Endothelial cell of umbilical vein (primary cell): Measurements from ENCODE around the gene TBC1D21. TPM values are rescaled to one million over a fixed set of nuclear protein-coding genes. Genes with fewer than 3 reads are reported as not detected.

Experiments used
- BruUV-seq: library from RNA; stranded (reverse); fragments of 400-500 nt; replicated peaks from 2 replicates; lab custom pipeline; 2021; lab: Mats Ljungman, UMichigan
- CTCF ChIA-PET: fragments of 300-600, 350-600 bp; sonication (Branson Sonifier 250); formaldehyde crosslinking; loops from one replicate; lab custom pipeline; 2021; ENCODE audit warnings: antibody characterized with exemption, inconsistent platforms; lab: Charles Lee
- POLR2A ChIA-PET: fragments of 300-600, 350-600 bp; sonication (Branson Sonifier 250); formaldehyde crosslinking; loops from one replicate; lab custom pipeline; 2021; ENCODE audit warnings: antibody characterized with exemption, inconsistent platforms; lab: Charles Lee
- DNase-seq: peaks from one replicate; pipeline ENCODE4 v3.0.0-alpha.2; 2011; ENCODE audit warnings: low read depth, low spot score
- FAIRE-seq: peaks from 2 replicates; lab custom pipeline; 2011; peaks lifted over from hg19 to GRCh38; lab: Jason Lieb, UNC
- H2AFZ ChIP-seq: 2 replicates; pipeline ENCODE4 v1.6.0; 2012; ENCODE audit warnings: low read depth, low read length, control low read depth, inconsistent platforms
- H3K27ac ChIP-seq: 2 replicates; pipeline ENCODE4 v1.5.1; 2011; ENCODE audit warnings: low read depth, mild to moderate bottlenecking, control low read depth, low read length, moderate library complexity; ENCODE audit not compliant: insufficient read depth
- H3K27me3 ChIP-seq, 2 experiments: 2 replicates each; pipeline versions ENCODE4 v1.6.0 to v1.6.1; 2011; ENCODE audit warnings: low read length in 2 of 2, mixed read lengths in 1 of 2; ENCODE audit not compliant: control insufficient read depth in 2 of 2, insufficient read depth in 2 of 2
- H3K36me3 ChIP-seq, 2 experiments: 2 replicates in 1 of 2; 3 replicates in 1 of 2; pipeline ENCODE4 v1.5.1; 2011; ENCODE audit warnings: low read length in 2 of 2, mild to moderate bottlenecking in 1 of 2, moderate library complexity in 1 of 2; ENCODE audit not compliant: control insufficient read depth in 2 of 2, insufficient read depth in 2 of 2; ENCODE audit errors: extremely low read depth in 1 of 2
- H3K4me1 ChIP-seq: 3 replicates; pipeline ENCODE4 v1.5.1; 2011; ENCODE audit warnings: mild to moderate bottlenecking, low read length; ENCODE audit not compliant: control insufficient read depth, insufficient read depth; ENCODE audit errors: extremely low read depth
- H3K4me2 ChIP-seq: 2 replicates; pipeline ENCODE4 v1.6.1; 2011; ENCODE audit warnings: low read length, control low read depth, mixed read lengths; ENCODE audit not compliant: insufficient read depth
- H3K4me3 ChIP-seq, 3 experiments: fragments of 200-600 bp in 1 of 3; sonication (generic), shearing (Covaris generic) in 1 of 3; replicated peaks in 1 of 3; 2 replicates each; pipeline ENCODE4 v1.5.1; 2011 to 2016; ENCODE audit warnings: control low read depth in 3 of 3, low read length in 3 of 3, mild to moderate bottlenecking in 2 of 3, inconsistent platforms in 1 of 3, low read depth in 1 of 3, moderate library complexity in 1 of 3; ENCODE audit not compliant: insufficient read depth in 1 of 3
- H3K79me2 ChIP-seq: 2 replicates; pipeline ENCODE4 v1.6.0; 2012; ENCODE audit warnings: low read length, inconsistent platforms; ENCODE audit not compliant: control insufficient read depth, insufficient read depth
- H3K9ac ChIP-seq: replicated peaks from 2 replicates; pipeline ENCODE3; 2011; ENCODE audit warnings: low read length, control low read depth; ENCODE audit not compliant: insufficient read depth; ENCODE audit errors: extremely low read depth
- H3K9me1 ChIP-seq: replicated peaks from 3 replicates; pipeline ENCODE4 v1.6.0; 2011; ENCODE audit warnings: mild to moderate bottlenecking, low read length; ENCODE audit not compliant: control insufficient read depth, insufficient read depth; ENCODE audit errors: extremely low read depth
- H3K9me3 ChIP-seq: replicated peaks from 2 replicates; pipeline ENCODE4 v1.5.1; 2012; ENCODE audit warnings: low read length, inconsistent platforms; ENCODE audit not compliant: control insufficient read depth, insufficient read depth
- H4K20me1 ChIP-seq: replicated peaks from 2 replicates; pipeline ENCODE3; 2011; ENCODE audit warnings: mild to moderate bottlenecking, low read length; ENCODE audit not compliant: control insufficient read depth, insufficient read depth; ENCODE audit errors: extremely low read depth
- CTCF ChIP-seq, 2 donors: IDR thresholded peaks; 1 replicate in 1 of 2; 2 replicates in 1 of 2; pipeline ENCODE4 v1.5.1; 2011; ENCODE audit warnings: low read length in 2 of 2, mild to moderate bottlenecking in 2 of 2, moderate library complexity in 2 of 2, control low read depth in 1 of 2, inconsistent platforms in 1 of 2, low read depth in 1 of 2; ENCODE audit not compliant: insufficient read depth in 1 of 2; ENCODE audit errors: extremely low read depth in 1 of 2
- EZH2 ChIP-seq: IDR thresholded peaks from 2 replicates; pipeline ENCODE4 v1.6.1; 2012; ENCODE audit warnings: borderline replicate concordance, low read depth, mild to moderate bottlenecking, moderate library complexity, low read length, inconsistent platforms; ENCODE audit not compliant: severe bottlenecking
- FOS ChIP-seq: IDR thresholded peaks from 2 replicates; pipeline ENCODE4 v1.6.1; 2011; ENCODE audit warnings: mild to moderate bottlenecking, low read length, moderate library complexity, borderline replicate concordance; ENCODE audit not compliant: insufficient read depth
- GATA2 ChIP-seq: IDR thresholded peaks from 2 replicates; pipeline ENCODE4 v1.7.0; 2011; ENCODE audit warnings: low read depth, mild to moderate bottlenecking, moderate library complexity, mixed read lengths, low read length; ENCODE audit not compliant: insufficient read length, insufficient read depth
- JUN ChIP-seq: IDR thresholded peaks from 2 replicates; pipeline ENCODE4 v1.6.1; 2011; ENCODE audit warnings: borderline replicate concordance, low read depth; ENCODE audit not compliant: insufficient read length, insufficient read depth
- MYC ChIP-seq: IDR thresholded peaks from one replicate; pipeline ENCODE4 v1.6.1; 2011; ENCODE audit warnings: mild to moderate bottlenecking, low read depth, low read length
- POLR2A ChIP-seq: IDR thresholded peaks from 2 replicates; pipeline ENCODE4 v1.6.1; 2012; ENCODE audit warnings: low read depth, mild to moderate bottlenecking, control low read depth, low read length
- dilution Hi-C: fragments of 300-500 bp; cut with MboI; formaldehyde crosslinking; loops from one replicate; pipeline ENCODE4 v1.15.0; 2019; ENCODE audit warnings: low sequenced_read_pairs; ENCODE audit not compliant: extremely low pct_ligation_motif_present
- intact Hi-C: fragments of 100-400 bp; cut with micrococcal nuclease; formaldehyde crosslinking; loops from one replicate; pipeline ENCODE4 v1.10.0; 2022
- polyA plus RNA-seq, 4 experiments: library from polyadenylated mRNA; depleted of rRNA in 3 of 4; stranded (reverse) in 3 of 4; unstranded in 1 of 4; fragments of >200 nt; gene quantifications; 2 replicates each; pipeline versions ENCODE4 v1.2.1 to v1.2.3, GENCODE V29; 2011 to 2012; ENCODE audit warnings: missing spikeins in 1 of 4
- total RNA-seq: library from RNA; stranded (reverse); gene quantifications from 2 replicates; pipeline ENCODE4 v1.2.3, GENCODE V29; 2021
- TF ChIP-seq, protein P1 (sequence below): IDR thresholded peaks from 2 replicates; pipeline ENCODE4 v1.6.1; 2011; ENCODE audit not compliant: insufficient read depth, insufficient read length

Gene TBC1D21
- total and polyA plus RNA-seq, 2 donors (not counting 3 experiments of a cell fraction or from before 2014, with no cell fraction given): not detected

DNA sequence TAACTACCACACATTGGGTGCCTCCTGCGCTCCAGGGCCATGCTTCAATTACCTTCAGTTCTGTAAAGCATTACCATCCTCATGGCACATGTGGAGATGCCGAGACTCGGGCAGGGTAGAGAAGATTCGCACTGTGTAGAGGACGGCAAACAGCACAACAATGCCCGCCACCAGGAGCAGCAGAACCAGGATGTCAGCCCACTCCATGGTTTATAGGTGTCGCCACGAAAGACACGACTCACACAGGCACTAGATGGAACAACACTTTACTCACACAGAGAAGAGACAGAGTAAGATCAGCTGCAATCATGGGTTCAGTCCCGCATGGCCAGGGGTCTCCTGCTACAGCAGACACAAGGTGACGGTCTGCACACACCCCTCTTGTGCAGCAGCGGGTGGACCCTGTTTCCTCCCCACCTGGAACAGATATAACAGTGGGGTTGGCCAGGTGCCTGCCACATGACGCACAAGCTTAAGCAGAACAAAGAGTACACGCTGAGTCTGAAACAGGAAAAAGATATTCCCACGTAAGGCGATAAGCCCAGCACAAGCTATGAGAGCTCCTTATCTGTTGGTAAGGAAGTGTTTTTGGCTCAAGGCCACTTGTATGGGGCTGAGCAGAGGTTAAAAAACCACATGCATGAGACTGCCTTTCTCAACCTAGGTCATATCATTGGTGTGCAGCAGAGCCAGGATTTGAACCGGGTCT, 2.5 kb upstream of the TBC1D21 start:
- ChIA-PET CTCF (interaction anchor here (0.7 to 5.5 kb wide), 6 partner anchors 10 to 140 kb away, joined by 3 to 239 read pairs (median 4); no protein-coding TSS in a partner anchor), POLR2A (no interaction called here)
- no peak overlapping the region for H3K27ac ChIP-seq
- no peak overlapping the region for H3K4me2 ChIP-seq
- no peaks in the 10 kb centered on the region for H3K79me2 ChIP-seq
- H3K9me1 ChIP-seq: no peaks in the 10 kb centered on the region
- peaks cover 7 to 14% of the 10 kb centered on the region in 2 experiments for H3K27me3 ChIP-seq
- BruUV-seq: no TSS peak
- H3K9ac ChIP-seq: no peak overlapping the region
- H3K4me3 ChIP-seq: no peak overlapping the region
- H3K36me3 ChIP-seq: no peaks in the 10 kb centered on the region
- peak; percentile 68 for DNase-seq
- no peaks in the 10 kb centered on the region for H4K20me1 ChIP-seq
- dilution Hi-C loops (no loop called here), intact Hi-C loops (no loop called here)
- FAIRE-seq: peak; percentile 42
- TF ChIP-seq FOS (peak; percentile 28), GATA2 (peak; percentile 81), EZH2 (no peak)
- peaks cover 8% of the 10 kb centered on the region for H3K4me1 ChIP-seq
- no peak overlapping the region for H2AFZ ChIP-seq
- no peaks in the 10 kb centered on the region for H3K9me3 ChIP-seq

DNA sequence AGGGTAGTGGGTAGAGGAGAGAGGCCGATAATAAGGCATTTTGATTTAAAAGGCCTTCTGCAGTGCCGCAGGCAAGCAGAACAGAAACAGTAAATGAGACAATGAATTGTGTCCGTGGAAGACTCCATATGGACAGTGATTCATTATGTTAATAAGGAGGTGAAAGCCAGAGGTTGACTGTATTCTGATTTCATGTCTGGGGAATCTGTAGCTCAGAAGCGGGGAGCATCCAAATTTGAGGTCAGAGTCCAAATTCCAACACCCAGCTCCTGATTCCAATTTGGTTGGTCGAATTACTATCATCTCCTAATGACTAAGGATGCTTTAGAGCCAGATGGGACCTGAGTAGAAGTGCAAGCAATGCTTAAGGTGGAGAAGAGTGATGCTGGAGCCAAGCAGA, 1.0 kb upstream of the TBC1D21 start:
- intact Hi-C loops: no loop called here
- H3K9me3 ChIP-seq: no peaks in the 10 kb centered on the region

More for the DNA sequence above, 1.0 kb upstream of the TBC1D21 start:
- H3K4me1 ChIP-seq: peaks cover 8% of the 10 kb centered on the region
- POLR2A ChIA-PET: no interaction called here
- H3K4me2 ChIP-seq: no peak overlapping the region
- FAIRE-seq: no peak
- H3K27me3 ChIP-seq: peaks cover 2 to 14% of the 10 kb centered on the region in 2 experiments
- H3K36me3 ChIP-seq: no peaks in the 10 kb centered on the region
- CTCF ChIA-PET: interaction anchor here (1.1 to 5.5 kb wide), 4 partner anchors 9 to 92 kb away, joined by 3 to 239 read pairs (median 26); no protein-coding TSS in a partner anchor
- no peaks in the 10 kb centered on the region for H3K9me1 ChIP-seq
- no peaks in the 10 kb centered on the region for H4K20me1 ChIP-seq
- H2AFZ ChIP-seq: no peak overlapping the region
- no peak for TF ChIP-seq JUN
- no peak for TF ChIP-seq FOS
- TF ChIP-seq EZH2: no peak
- TF ChIP-seq POLR2A: no peak
- TF ChIP-seq, protein P1, sequence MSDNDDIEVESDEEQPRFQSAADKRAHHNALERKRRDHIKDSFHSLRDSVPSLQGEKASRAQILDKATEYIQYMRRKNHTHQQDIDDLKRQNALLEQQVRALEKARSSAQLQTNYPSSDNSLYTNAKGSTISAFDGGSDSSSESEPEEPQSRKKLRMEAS: no peak
- no peak for TF ChIP-seq MYC
- TF ChIP-seq CTCF (IDR thresholded peaks at IDR 0.05; ENCODE audit: extremely low read depth in 1 of 2, insufficient read depth in 1 of 2, low read depth in 1 of 2, low read length in 2 of 2): no peak
- no peak for TF ChIP-seq GATA2
- no peak overlapping the region for H3K9ac ChIP-seq
- DNase-seq: no peak
- BruUV-seq: no TSS peak
- H3K79me2 ChIP-seq: no peaks in the 10 kb centered on the region
- H3K4me3 ChIP-seq: no peak overlapping the region
- H3K27ac ChIP-seq: no peak overlapping the region
- dilution Hi-C loops: no loop called here
